NAMALWA (cell line): ENCODE results near the gene RFC2.

Experiments used
- DNase-seq: peaks from one replicate; pipeline ENCODE4 v3.0.0-alpha.2; 2015; ENCODE audit warnings: low spot score

RFC2 gene

GRCh38 chr7:74254129-74254857, at the start of gene RFC2:
Gene RFC2, minus strand, starts transcription at chr7:74254399. Its CDS starts 16 bp downstream, at chr7:74254383.
- peak; percentile 99 for DNase-seq

GRCh38 chr7:74302745-74303221, 48.6 kb upstream of the RFC2 start:
- no peak for DNase-seq

DNA sequence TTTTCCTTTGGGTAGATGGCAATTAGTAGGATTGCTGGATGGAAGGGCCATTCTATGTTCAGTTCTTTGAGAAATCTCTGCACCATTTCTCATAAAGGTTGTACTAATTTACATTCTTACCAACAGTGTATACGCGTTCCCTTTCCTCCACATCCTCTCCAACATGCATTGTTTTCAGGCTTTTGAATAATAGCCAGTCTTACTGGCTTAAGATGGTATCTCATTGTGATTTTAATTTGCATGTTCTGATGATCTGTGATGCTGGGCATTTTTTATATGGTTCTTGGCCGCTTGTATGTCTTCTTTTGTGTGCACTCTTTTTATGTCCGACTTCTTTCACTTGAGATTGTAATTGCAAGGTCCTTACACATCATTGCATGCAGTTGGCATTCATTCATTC, 46.7 kb upstream of the RFC2 start:
- DNase-seq, result no peak

GRCh38 chr7:74299401-74299800, 45.2 kb upstream of the RFC2 start:
- no peak for DNase-seq

- DNase-seq, result no peak
Observed at GRCh38 chr7:74297516-74298233, 43.5 kb upstream of the RFC2 start.

GRCh38 chr7:74294191-74294998, 40.2 kb upstream of the RFC2 start:
- no peak for DNase-seq

- DNase-seq, result no peak
Observed at GRCh38 chr7:74293577-74293908, 39.3 kb upstream of the RFC2 start.

DNA sequence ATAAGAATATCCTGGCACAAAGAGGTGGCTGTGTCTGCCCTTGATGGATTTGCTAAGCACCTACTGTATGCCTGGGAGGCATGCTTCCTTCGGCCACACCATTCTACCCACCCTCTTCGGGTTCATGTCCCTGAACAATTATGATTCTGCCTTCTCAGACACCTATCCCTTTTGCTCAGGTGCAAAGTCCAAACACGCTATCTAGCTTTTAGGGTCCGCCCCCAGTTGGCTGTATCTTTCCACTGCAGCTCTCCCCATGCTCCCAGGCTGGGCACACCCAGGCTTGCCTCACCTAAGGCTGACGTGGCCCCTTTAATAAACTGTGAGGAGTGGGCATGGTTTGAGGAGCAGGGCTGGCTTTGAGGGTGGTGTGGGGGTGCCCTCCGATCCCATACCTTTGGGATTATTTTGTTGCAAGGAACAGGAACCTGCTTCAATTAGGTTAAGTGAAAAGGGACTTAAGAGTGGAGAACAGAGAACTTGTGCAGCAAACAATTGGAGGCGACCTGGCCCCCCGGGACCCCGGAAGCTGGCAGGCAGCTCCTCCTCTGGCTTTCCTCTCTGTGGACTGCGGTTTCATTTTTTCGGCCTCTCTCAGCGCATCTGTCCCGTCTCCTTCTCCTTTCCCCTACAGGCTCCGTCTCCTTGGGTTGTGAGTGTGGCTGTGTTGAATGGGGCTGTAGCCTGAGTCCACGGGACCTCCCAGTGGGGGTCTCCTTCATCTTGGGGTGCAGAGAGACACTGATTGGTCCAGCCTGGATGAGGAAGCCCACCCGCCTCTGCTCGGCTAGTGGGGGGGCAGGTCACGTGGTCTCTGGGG, 38.8 kb upstream of the RFC2 start:
- no peak for DNase-seq

- no peak for DNase-seq
Observed at GRCh38 chr7:74291535-74291934, 37.3 kb upstream of the RFC2 start.

DNA sequence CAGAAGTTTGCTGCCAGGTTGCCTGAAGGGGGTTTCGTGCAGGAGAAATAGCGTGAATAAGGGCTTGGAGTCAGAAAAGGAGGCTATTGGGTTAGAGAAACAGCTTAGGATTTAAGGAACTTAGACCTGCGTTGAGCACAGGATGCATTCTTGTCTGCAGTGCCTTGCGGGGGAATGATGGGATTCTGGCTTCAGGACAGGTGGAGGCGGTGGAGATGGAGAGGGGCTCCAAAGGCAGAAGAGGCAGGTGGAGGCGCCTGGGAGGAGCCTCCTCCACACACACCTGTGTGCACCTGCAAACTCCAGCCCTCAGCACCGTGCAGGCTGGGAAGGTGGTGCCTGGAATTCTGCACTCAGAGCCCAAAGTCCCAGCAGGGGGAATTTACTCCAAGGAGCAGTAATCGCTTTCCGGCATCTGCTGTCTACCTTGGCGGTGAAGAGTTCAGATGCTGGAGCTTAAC, 36.8 kb upstream of the RFC2 start:
- no peak for DNase-seq

GRCh38 chr7:74290553-74290950, 36.4 kb upstream of the RFC2 start:
- no peak for DNase-seq

DNA sequence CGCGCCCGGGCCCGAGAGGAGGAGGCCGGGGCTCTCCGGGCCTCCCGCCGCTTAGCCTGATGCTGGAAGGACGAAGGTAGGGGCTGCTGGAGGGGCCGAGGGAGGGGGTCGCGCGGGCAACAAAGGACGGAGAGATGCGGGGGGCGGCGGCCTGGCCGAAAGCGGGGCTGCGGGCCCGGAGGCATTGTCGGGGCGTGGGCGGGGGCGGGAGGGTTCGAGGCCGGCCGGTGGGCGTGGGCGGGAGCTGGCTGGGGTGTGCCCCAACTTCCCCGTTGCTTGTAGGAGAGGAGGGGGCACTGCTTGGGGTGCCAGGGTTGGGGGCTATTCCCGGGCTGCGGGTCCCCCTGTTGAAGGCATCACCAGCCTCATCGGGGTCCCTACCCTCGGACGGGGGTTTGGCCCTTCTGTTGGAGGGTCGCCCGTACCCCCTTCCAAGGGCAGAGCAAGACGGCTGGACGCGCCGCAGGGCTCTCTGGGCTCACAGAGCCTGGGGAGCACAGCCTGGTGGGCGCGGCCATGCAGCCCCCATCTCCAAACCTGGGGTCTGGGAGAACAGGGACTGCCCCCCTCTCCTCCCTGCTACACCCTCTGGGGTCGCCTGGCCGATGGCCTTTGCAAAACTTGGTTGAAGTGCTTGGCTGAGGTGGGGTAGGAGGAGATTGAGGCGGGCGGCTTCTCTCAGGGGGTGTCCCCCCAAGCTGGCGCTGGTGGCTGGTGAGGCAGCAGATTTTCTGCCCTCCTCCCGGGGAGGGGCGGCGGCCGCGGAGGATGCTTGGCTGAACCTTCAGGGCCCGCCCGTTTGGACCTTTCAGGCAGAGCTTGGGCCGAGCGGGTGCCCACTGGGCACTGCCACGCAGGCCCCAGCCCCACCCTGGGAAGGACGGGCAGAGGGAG, 35.7 kb upstream of the RFC2 start:
- DNase-seq, result no peak

GRCh38 chr7:74289018-74289658, 34.9 kb upstream of the RFC2 start, which contains the start of gene CLIP2:
Gene CLIP2, plus strand, starts transcription at chr7:74289407. Its CDS starts 28,140 bp downstream, at chr7:74317547.
- peak; percentile 72 for DNase-seq

DNA sequence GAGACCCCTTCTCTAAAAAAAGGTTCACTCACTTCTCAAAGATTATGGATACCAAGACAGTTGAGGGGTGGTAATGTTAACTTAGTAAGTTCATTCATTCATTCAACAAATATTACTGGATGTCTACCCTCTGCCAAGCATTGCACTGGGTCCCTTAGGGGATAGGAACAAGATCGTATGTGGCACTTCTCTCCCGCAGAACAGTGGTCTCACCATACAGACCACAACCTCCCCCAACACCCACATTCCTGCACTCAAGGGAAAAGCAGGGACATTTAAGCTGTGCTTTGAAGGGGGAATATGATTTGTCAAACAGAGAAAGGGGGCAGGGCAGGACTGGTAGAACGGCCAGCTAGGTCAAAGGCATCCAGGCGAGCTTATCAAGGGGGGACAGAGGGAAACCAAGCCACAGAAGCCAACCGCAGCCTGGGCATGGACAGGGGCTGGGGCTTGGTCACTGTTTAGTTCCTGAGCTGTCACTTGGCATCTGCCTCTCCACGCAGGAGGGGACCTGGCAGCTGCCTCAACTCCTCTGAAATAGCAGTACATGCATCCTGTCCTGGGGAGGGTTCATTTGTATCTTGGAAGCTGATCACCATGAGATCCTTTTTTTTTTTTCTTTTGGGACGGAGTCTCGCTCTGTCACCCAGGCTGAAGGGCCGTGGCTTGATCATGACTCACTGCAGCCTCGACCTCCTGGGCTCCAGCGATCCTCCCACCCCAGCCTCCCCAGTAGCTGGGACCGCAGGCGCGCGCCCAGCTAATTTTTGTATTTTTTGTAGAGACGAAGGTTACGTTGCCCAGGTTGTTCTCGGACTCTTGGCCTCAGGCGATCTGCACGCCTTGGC, 34.1 kb upstream of the RFC2 start:
- DNase-seq, result no peak

- DNase-seq, result no peak
Observed at GRCh38 chr7:74287303-74288033, 33.3 kb upstream of the RFC2 start.

- no peak for DNase-seq
Observed at GRCh38 chr7:74286131-74286530, 31.9 kb upstream of the RFC2 start.

DNA sequence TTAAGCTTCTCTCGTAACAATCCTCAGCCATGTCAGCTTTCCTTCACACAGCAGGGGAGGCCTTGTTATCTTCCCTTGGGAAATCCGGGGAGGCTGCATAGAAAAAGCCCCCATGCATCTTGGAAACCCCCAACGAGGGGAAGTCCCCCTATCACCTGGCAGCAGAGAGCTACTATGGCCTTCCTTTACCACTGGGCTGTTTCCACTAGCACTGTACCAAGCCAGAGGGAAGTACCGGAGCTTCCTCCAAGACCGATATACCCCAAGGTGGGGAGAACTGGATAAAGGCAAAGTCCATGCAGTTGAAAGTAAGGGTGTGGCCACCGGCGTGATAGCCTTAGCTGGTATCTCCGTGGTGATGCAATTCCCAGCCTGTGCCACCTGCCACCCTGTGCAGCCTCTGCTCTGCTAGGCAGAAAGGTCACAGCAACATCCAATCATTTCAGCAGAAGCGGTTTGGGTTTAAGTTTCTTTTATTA, 30.6 kb upstream of the RFC2 start:
- DNase-seq, result peak; percentile 57

- DNase-seq, result peak; percentile 72
Observed at GRCh38 chr7:74283858-74284447, 29.8 kb upstream of the RFC2 start.
